SJSA1 (cell line): ENCODE measurements around the gene SDK1. TPM values are rescaled to one million over a fixed set of nuclear protein-coding genes. Genes with fewer than 3 reads are reported as not detected.

Experiments
- DNase-seq, 2 experiments: peaks; one replicate each; pipeline ENCODE4 v3.0.0-alpha.2; 2015 to 2020; ENCODE audit warnings: low spot score in 2 of 2, low read depth in 1 of 2
- H3K27ac ChIP-seq: fragments of 250-450 bp; sonication (Bioruptor Pico); 2 replicates; pipeline ENCODE4 v1.5.1; 2020; ENCODE audit warnings: mild to moderate bottlenecking, moderate library complexity
- H3K27me3 ChIP-seq: fragments of 250-450 bp; sonication (Bioruptor Pico); replicated peaks from 2 replicates; pipeline ENCODE4 v1.5.1; 2020; ENCODE audit warnings: mild to moderate bottlenecking, moderate library complexity
- H3K36me3 ChIP-seq: fragments of 250-450 bp; sonication (Bioruptor Pico); 2 replicates; pipeline ENCODE4 v1.5.1; 2020; ENCODE audit warnings: mild to moderate bottlenecking
- H3K4me1 ChIP-seq: fragments of 250-450 bp; sonication (Bioruptor Pico); replicated peaks from 2 replicates; pipeline ENCODE4 v1.6.1; 2021; ENCODE audit warnings: mild to moderate bottlenecking
- H3K4me3 ChIP-seq: fragments of 250-450 bp; sonication (Bioruptor Pico); 2 replicates; pipeline ENCODE4 v1.5.1; 2020; ENCODE audit warnings: mild to moderate bottlenecking
- H3K9me3 ChIP-seq: fragments of 250-450 bp; sonication (Bioruptor Pico); replicated peaks from 2 replicates; pipeline ENCODE4 v1.5.1; 2020; ENCODE audit warnings: mild to moderate bottlenecking
- total RNA-seq: library from RNA; depleted of rRNA; stranded (reverse); fragments of >200 nt; shearing (Covaris generic); gene quantifications from 2 replicates; pipeline ENCODE4 v1.2.3, GENCODE V29; 2014

The SDK1 gene
- total RNA-seq, 1 experiment from 2014 or later, result 8.7 TPM

- H3K4me3 ChIP-seq, result no peak overlapping the region
Measured at GRCh38 chr7:3969286-3969685, 668.2 kb downstream of the SDK1 start.

GRCh38 chr7:3971323-3971722 is 670.3 kb downstream of the SDK1 start:
- DNase-seq, result no peak
- Histone ChIP-seq H3K27ac (no peak overlapping the region), H3K27me3 (no peaks in the 10 kb centered on the region), H3K36me3 (peaks cover 47% of the 10 kb centered on the region), H3K4me3 (no peak overlapping the region), H3K4me1 (no peaks in the 10 kb centered on the region), H3K9me3 (0 out of 2 replicates have a peak, but pooled peaks cover 3% of the 10 kb centered on the region)

More at GRCh38 chr7:3969286-3969685, 668.2 kb downstream of the SDK1 start:
- Histone ChIP-seq H3K36me3 (peaks cover 38% of the 10 kb centered on the region), H3K9me3 (no peaks in the 10 kb centered on the region), H3K27me3 (no peaks in the 10 kb centered on the region), H3K27ac (no peak overlapping the region), H3K4me1 (no peaks in the 10 kb centered on the region)
- no peak for DNase-seq

- Histone ChIP-seq H3K36me3 (peaks cover 36% of the 10 kb centered on the region), H3K27ac (no peak overlapping the region), H3K9me3 (0 out of 2 replicates have a peak, but pooled peaks cover 3% of the 10 kb centered on the region), H3K27me3 (no peaks in the 10 kb centered on the region), H3K4me3 (no peak overlapping the region), H3K4me1 (no peaks in the 10 kb centered on the region)
- no peak for DNase-seq
Measured at GRCh38 chr7:3973264-3973663, 672.2 kb downstream of the SDK1 start.

- peaks cover 26% of the 10 kb centered on the region for H3K36me3 ChIP-seq
- H3K4me3 ChIP-seq, result no peak overlapping the region
- no peaks in the 10 kb centered on the region; the same call in 1 of the 2 replicates for H3K4me1 ChIP-seq
- no peaks in the 10 kb centered on the region for H3K27me3 ChIP-seq
- no peak overlapping the region for H3K27ac ChIP-seq
- DNase-seq, result no peak
- 0 out of 2 replicates have a peak, but pooled peaks cover 3% of the 10 kb centered on the region for H3K9me3 ChIP-seq
Measured at GRCh38 chr7:3974329-3974728, 673.3 kb downstream of the SDK1 start.

- H3K27ac ChIP-seq, result no peak overlapping the region
- H3K4me3 ChIP-seq, result no peak overlapping the region
- no peaks in the 10 kb centered on the region for H3K27me3 ChIP-seq
- 0 out of 2 replicates have a peak, but pooled peaks cover 3% of the 10 kb centered on the region for H3K9me3 ChIP-seq
- no peak for DNase-seq
- H3K4me1 ChIP-seq, result peaks cover 9% of the 10 kb centered on the region
- peaks cover 23% of the 10 kb centered on the region for H3K36me3 ChIP-seq
Measured at GRCh38 chr7:3975371-3975770, 674.3 kb downstream of the SDK1 start.

- H3K4me3 ChIP-seq, result no peak overlapping the region
- H3K27ac ChIP-seq, result no peak overlapping the region
- H3K4me1 ChIP-seq, result peaks cover 10% of the 10 kb centered on the region
- peaks cover 23% of the 10 kb centered on the region for H3K36me3 ChIP-seq
- H3K27me3 ChIP-seq, result no peaks in the 10 kb centered on the region
- 0 out of 2 replicates have a peak, but pooled peaks cover 3% of the 10 kb centered on the region for H3K9me3 ChIP-seq
- DNase-seq, result no peak
Measured at GRCh38 chr7:3977391-3977790, 676.3 kb downstream of the SDK1 start.

- Histone ChIP-seq H3K4me1 (peaks cover 10% of the 10 kb centered on the region), H3K36me3 (peaks cover 26% of the 10 kb centered on the region), H3K27ac (no peak overlapping the region), H3K4me3 (no peak overlapping the region), H3K9me3 (0 out of 2 replicates have a peak, but pooled peaks cover 3% of the 10 kb centered on the region), H3K27me3 (no peaks in the 10 kb centered on the region)
- DNase-seq, result no peak
Measured at GRCh38 chr7:3978839-3979238, 677.8 kb downstream of the SDK1 start.

GRCh38 chr7:3979611-3980299 is 678.7 kb downstream of the SDK1 start:
- no peaks in the 10 kb centered on the region for H3K27me3 ChIP-seq
- no peak overlapping the region for H3K27ac ChIP-seq
- peaks cover 20% of the 10 kb centered on the region for H3K36me3 ChIP-seq
- H3K4me1 ChIP-seq, result peaks cover 10% of the 10 kb centered on the region
- no peak for DNase-seq
- no peak overlapping the region for H3K4me3 ChIP-seq
- 0 out of 2 replicates have a peak, but pooled peaks cover 3% of the 10 kb centered on the region for H3K9me3 ChIP-seq

- peak in 1 of 2 experiments; percentile 36 for DNase-seq
- H3K27ac ChIP-seq, result no peak overlapping the region
- H3K27me3 ChIP-seq, result no peaks in the 10 kb centered on the region
- 0 out of 2 replicates have a peak, but pooled peaks cover 2% of the 10 kb centered on the region for H3K9me3 ChIP-seq
- no peak overlapping the region for H3K4me3 ChIP-seq
- peaks cover 10% of the 10 kb centered on the region for H3K4me1 ChIP-seq
- H3K36me3 ChIP-seq, result peaks cover 15% of the 10 kb centered on the region
Measured at GRCh38 chr7:3980300-3980643, 679.2 kb downstream of the SDK1 start.

GRCh38 chr7:3981281-3981680 is 680.2 kb downstream of the SDK1 start:
- peaks cover 10% of the 10 kb centered on the region for H3K4me1 ChIP-seq
- H3K9me3 ChIP-seq, result no peaks in the 10 kb centered on the region

GRCh38 chr7:3984456-3984855 is 683.4 kb downstream of the SDK1 start:
- Histone ChIP-seq H3K27ac (no peak overlapping the region), H3K4me1 (peaks cover 10% of the 10 kb centered on the region), H3K27me3 (no peaks in the 10 kb centered on the region), H3K4me3 (no peak overlapping the region), H3K36me3 (peaks cover 13% of the 10 kb centered on the region), H3K9me3 (no peaks in the 10 kb centered on the region)
- DNase-seq, result no peak

More at GRCh38 chr7:3981281-3981680, 680.2 kb downstream of the SDK1 start:
- Histone ChIP-seq H3K36me3 (peaks cover 11% of the 10 kb centered on the region), H3K4me3 (no peak overlapping the region), H3K27me3 (no peaks in the 10 kb centered on the region), H3K27ac (no peak overlapping the region)
- DNase-seq, result no peak

- H3K4me3 ChIP-seq, result no peak overlapping the region
- H3K4me1 ChIP-seq, result no peaks in the 10 kb centered on the region
- H3K9me3 ChIP-seq, result no peaks in the 10 kb centered on the region
- no peaks in the 10 kb centered on the region for H3K27me3 ChIP-seq
- no peak overlapping the region for H3K27ac ChIP-seq
- H3K36me3 ChIP-seq, result peaks cover 12% of the 10 kb centered on the region
- DNase-seq, result no peak
Measured at GRCh38 chr7:3986927-3987326, 685.9 kb downstream of the SDK1 start.

GRCh38 chr7:3987426-3987927 is 686.4 kb downstream of the SDK1 start:
- no peaks in the 10 kb centered on the region for H3K27me3 ChIP-seq
- H3K27ac ChIP-seq, result no peak overlapping the region
- H3K4me1 ChIP-seq, result no peaks in the 10 kb centered on the region
- no peak for DNase-seq
- H3K9me3 ChIP-seq, result no peaks in the 10 kb centered on the region
- peaks cover 10% of the 10 kb centered on the region for H3K36me3 ChIP-seq
- no peak overlapping the region for H3K4me3 ChIP-seq

- Histone ChIP-seq H3K9me3 (no peaks in the 10 kb centered on the region), H3K36me3 (peaks cover 7% of the 10 kb centered on the region), H3K27me3 (no peaks in the 10 kb centered on the region), H3K27ac (no peak overlapping the region), H3K4me1 (no peaks in the 10 kb centered on the region), H3K4me3 (no peak overlapping the region)
- no peak for DNase-seq
Measured at GRCh38 chr7:3989723-3990122, 688.7 kb downstream of the SDK1 start.
